ENCODE measurements around the gene PREX1.
"Not testable (repeated sequence)": the region's sequence is repeated elsewhere in the genome, so short reads cannot be mapped to it uniquely, and the experiment has no call there.

PREX1 gene

GRCh38 chr20:48849299-48849698 lies 21.5 kb upstream of the PREX1 start:
- no peak for DNase-seq

DNA sequence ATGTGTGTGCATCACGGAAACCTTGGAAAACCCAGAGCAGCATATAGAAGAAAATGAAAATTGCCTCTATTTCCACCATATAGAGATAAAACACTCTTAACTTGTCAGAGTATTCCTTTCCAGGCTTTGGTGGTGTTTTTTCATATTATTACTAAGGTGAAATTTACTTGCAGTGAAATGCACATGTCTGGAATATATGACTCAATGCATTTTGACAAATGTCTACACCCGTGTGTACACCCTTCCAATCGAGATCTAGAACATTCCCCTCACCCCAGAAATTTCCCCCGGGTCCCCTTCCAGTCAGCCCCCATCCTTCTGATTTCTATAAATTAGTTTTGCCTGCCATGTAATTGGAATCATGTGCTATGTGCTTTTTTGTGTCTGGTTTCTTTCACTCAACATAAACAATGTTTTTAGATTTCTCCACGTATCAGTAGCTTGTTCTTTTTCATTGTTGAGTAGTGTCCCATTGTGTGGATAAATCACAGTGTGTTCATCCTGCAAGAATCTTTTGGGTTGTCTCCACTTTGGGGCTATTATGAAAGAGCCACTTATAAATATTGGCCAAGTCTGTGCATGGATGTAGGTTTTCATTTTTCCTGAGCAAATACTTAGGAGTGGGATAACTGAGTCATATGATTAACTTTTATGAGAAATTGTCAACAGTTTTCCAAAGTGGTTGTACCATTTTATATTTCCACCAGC lies 19.9 kb upstream of the PREX1 start:
- no peak for DNase-seq

DNA sequence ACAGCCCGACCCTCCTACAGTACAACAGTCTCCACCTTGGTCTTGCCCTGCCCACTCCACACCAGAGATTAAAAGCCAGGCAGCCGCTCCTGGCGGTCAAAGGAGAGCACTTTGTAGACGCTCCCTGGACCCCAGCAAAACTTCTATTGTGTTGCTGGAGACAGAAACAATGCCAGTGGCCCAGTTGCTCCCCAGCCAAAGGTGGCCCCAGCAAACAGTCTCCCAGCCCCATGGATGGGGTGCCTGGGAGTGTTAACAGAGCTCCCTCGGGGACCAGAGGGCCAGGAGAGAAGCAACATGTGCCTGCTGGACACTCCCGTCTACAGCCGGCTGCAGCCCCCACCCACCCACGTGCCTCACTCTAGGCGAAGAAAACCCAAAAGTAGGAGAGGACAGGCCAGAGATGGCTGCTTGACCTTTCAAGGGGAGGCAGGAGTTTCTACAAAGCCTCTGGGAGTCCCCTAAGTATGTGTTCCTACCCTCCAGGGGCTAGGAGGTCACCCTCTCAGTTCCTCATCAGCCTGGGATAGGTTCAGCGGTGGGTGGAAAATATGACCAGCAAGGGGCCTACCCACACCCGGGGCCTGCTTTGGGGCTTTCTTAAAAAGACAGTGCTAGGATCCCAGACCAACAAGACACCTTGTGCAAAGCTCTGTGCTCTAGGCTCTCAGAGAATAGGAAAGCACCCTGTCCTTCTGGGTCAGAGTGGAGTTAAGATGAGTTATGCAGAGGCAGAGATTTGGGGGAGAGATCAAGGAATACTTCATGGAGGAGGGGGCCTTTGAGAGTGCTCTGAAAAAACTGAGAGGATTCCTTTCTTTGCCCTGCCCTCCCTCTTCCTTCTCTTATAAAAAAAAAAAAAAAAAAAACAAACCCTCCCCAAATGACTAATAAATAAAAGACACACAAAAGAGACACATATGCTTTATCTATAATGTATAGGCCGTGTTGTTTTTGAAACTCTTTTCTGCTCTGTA lies 19.0 kb upstream of the PREX1 start:
- peak in 9 of 56 donors; percentile 6 to 33 (median 22) for DNase-seq

DNA sequence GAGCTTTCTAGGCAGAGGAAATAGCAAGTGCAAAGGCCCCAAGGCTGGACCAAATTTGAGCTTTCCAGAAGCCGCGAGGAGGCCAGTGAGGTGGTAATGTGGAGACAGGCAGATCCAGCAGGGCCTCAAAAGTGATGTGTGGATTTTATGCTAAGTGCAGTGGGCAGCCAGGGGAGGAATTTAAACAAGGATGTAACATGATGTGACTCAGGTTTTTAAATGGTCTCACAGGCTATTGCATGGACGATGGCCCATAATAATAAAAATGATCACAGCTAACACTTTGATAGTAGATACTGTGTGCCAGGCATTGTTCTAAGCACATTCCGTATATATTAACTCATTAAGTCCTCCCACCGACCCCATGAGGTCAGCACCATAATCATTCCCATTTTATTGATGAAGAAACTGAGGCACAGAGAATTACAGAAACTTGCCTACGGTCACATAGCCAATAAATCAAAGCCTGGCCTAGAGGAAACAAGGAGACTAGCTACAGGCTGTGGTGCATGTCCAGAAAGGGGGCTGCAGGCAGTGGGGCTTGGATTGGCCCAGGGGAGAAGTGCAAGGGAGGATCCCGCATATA lies 18.0 kb upstream of the PREX1 start:
- DNase-seq, result no peak

- DNase-seq, result no peak
Measured at GRCh38 chr20:48844996-48845395, 17.2 kb upstream of the PREX1 start.

GRCh38 chr20:48843896-48844295 lies 16.1 kb upstream of the PREX1 start:
- DNase-seq, result not testable (repeated sequence)

DNA sequence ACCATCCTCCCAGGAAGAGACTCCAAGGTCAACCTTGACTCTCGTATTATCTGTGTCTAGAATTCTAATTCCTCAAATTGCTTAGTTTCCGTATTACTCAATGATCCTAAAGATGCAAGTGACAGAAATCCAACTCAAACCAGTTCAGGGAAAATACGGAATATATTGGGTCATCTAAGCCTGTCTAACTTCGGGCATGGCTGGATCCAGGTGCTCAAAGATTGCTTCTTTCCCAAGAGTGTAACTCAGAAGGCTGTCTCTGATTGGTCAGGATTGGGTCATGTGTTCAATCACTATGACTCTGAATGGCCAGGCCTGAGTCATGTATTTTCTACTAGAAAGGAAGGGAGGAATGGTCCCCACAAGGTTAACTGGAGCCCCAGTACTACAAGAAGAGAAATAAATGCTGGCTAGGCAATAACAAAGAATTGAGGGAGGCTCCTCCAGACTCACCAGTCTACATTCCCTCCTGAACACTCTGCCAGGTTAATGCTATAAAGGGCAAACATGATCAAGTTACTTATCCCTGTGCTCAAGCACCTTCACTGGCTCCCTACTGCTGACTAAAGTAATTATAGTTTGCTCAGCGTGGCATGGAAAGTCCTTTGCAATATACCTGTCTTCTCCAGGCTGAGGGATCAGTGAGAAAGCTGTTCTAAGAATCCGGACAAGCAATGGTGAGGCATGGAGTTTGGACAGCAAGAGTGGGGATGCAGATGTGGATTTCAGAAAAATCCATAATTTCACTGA lies 15.4 kb upstream of the PREX1 start:
- DNase-seq, result no peak

DNA sequence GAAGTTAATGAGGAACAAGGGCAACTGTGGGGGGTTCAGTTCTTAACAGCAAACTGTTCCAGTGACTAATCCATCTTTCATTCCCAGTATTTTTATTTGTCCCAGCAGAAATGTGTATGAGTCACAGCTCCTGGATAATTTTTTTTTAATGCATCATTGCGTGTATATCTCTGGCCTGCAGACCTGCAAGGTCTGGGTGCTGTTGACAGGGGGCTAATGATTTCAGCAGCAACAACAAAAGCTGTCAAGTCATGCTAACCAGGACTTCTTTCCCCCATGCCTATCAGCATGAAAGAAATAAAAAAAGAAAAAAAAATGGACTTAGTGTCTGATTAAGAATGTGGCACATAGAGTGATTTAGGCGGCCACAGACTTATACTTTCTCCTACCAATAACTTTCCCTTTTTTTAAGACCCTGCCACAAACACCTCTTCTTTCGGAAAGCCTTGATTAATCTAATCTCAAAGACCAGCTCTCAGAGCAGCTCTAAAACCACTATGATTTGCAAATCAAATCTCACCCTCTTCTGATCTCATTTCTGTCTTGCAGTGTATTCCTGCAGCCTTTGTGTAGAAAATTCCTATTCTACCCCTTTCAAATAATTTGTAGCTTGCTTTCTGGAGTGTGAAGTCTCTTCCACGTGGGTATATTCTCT lies 14.2 kb upstream of the PREX1 start:
- no peak for DNase-seq

DNA sequence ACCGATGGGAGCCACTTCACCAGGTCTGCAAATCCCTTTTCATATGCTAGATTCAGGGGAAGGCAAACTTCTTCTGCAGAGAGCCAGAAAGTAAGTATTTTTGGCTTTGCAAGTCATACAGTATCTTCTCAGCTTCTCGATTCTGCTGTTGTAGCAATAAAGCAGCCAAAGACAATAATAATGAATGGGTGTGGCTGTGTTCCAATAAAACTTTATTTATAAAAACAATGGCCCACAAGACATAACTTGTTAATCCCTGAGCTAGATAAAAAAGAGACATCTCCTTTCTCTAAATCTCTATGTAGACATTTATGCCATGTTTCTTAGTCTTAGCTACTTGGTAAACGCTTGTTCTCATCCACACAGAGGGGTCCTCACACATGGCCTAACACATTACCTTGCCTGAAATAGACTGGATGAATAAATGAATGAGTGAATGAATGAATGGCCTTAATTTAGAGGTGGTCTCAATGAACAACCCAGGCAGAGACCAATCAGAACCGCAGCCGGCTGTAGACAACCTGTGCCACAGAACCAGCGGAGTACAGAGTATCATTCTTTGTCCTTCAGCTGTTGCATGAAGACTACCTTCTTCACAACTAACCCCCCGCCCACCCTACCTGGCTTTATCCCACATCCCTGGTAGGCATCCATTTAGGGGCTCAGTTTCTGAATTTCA lies 13.5 kb upstream of the PREX1 start:
- DNase-seq, result peak in 1 of 56 donors; percentile 4

DNA sequence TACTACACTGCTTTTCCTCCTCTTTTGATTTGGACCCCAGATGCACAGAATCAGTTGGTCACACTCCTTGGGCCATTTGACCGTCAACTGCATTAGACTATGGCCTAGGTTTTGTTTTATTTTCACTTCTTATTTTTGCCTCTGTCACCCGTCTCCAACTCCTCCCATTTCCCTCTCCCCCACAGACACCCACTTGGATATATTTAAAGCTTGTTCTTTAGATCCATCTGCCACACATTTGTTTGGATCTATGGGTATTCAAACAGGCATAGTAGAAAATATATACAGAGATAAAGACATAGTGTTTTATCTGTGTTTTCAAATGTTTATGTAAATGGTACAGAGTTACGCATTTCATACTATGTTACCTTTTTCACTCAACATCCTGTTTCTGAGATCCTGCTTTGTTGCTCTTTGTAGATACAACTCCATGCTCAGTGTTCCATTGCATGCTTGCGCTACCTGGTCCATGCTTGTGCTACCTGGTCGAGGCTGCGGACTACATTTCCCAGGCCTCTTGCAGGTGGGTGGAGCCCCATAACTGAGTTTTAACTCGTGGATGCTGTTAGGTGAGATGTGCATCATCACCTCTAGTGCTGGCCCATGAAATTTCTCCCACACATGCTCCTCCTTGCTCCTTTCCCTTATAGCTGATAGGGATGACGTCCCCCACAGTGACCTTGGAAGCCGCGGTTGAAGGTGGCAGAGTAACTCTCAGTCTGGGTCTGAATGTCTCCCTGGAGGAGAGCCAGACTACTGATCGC lies 11.5 kb upstream of the PREX1 start:
- peak in 4 of 56 donors; percentile 6 to 31 (median 11) for DNase-seq

- no peak for DNase-seq
Measured at GRCh38 chr20:48837014-48837413, 9.2 kb upstream of the PREX1 start.

DNA sequence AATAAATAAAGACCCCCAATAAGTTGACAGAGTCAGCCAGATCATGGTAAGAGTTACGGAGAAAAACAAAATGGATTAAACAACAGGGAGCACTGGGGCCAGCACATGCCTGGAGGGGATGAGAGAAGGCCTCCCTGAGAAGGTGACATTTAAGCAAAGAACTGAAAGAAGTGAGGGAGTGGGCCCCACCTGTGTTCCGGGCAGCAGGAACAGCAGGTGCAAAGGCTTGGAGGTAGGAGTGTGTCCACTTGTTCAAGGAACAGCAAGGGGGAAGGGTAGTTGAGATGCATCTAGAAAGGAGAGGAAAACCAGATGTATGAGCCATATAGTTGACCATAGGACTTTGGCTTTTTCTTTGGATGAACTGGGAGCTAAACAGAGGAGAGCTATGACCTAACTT lies 7.6 kb upstream of the PREX1 start:
- DNase-seq, result no peak

DNA sequence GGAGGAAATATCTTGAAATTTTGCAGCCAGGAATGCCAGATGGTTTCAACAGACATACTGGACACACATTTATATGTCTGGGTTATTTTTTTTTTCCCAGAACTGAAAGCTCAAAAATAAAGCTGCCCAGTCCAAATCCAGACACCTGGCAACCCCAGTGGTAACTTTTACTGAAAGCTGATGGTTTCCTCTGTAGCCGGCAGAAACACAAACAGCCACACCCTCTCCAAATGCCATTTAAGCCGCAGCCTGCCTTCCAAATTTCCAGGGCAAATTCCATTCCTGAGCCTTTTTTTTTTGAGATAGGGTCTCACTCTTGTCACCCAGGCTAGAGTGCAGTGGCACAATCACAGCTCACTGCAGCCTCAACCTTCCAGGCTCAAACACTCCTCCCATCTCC lies 6.5 kb upstream of the PREX1 start:
- no peak for DNase-seq

- DNase-seq, result peak in 6 of 56 donors; percentile 14 to 30 (median 22)
Measured at GRCh38 chr20:48832405-48832730, 4.6 kb upstream of the PREX1 start.

- DNase-seq, result peak in 20 of 56 donors; percentile 12 to 71 (median 30)
Measured at GRCh38 chr20:48831718-48832404, 4.1 kb upstream of the PREX1 start.

DNA sequence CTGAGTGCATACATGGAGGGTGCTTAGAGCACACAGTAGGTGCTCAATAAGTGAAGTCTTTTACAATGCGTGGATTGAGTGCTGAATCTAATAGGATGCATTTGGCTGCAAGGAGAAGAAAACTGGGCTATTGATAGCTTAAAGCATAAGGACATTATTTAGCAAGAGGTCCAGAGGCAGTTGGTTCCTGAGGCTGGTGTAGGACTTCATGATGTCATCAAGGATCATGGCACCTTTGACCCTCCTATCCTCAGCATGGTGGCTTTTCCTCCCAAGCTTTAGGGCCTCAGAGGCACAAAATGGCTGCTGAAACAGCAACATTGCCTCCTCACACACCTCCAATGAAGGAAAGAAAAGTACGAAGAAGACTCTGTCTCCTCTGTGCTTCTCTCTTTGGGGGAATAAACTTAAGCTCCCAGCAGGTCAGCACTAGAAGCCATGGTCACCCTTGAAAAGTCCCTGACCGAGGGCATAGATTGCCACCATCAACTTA lies 3.1 kb upstream of the PREX1 start:
- DNase-seq, result no peak

DNA sequence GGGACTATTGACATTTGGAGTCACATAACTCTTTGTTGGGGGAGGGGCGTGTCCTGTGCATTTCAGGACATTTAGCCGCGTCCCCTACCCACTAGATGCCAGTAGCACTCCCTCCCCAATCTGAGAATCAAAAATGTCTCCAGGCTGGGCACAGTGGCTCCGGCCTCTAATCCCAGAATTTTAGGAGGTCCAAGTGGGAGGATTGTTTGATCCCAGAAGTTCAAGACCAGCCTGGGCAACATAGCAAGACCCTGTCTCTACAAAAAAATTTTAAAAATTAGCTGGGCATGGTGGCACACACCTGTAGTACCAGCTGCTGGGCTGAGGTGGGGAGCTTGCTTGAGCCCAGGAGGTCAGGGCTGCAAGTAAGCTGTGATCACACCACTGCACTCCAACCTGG lies 2.1 kb upstream of the PREX1 start:
- no peak for DNase-seq

- no peak for DNase-seq
Measured at GRCh38 chr20:48828734-48829460, 1.1 kb upstream of the PREX1 start.
